B cell (primary cell): ENCODE data around the gene HHIPL1. TPM values are rescaled to one million over a fixed set of nuclear protein-coding genes. Genes with fewer than 3 reads are reported as not detected.

Experiments
- ATAC-seq: fragments of 200-7000 bp; cut with Tn5 transposase; one replicate; pipeline ENCODE4 v1.10.0; 2021; ENCODE audit warnings: low read depth, mild to moderate bottlenecking, moderate number of reproducible peaks, moderate library complexity
- CTCF ChIA-PET: fragments of 350-600 bp; sonication (Branson Sonifier 250); formaldehyde crosslinking; loops from one replicate; lab custom pipeline; 2021; ENCODE audit warnings: antibody characterized with exemption, inconsistent platforms; lab: Charles Lee
- POLR2A ChIA-PET: fragments of 350-600 bp; sonication (Branson Sonifier 250); formaldehyde crosslinking; loops from one replicate; lab custom pipeline; 2021; ENCODE audit warnings: antibody characterized with exemption; lab: Charles Lee
- DNase-seq: peaks from one replicate; pipeline ENCODE4 v3.0.0; 2013
- H2AFZ ChIP-seq: 2 replicates; pipeline ENCODE4 v1.6.1; 2012; ENCODE audit warnings: mild to moderate bottlenecking, low read depth, low read length; ENCODE audit not compliant: insufficient read depth, poor library complexity, severe bottlenecking
- H3K27ac ChIP-seq, 2 donors: 1 replicate in 1 of 2; 2 replicates in 1 of 2; pipeline ENCODE4 v1.5.1; 2012 to 2013; ENCODE audit warnings: low read length in 2 of 2, mild to moderate bottlenecking in 2 of 2, moderate library complexity in 1 of 2
- H3K27me3 ChIP-seq, 4 experiments: fragments of 200-600 bp in 1 of 4; sonication (generic) in 1 of 4; replicated peaks in 1 of 4; 1 replicate in 2 of 4; 2 replicates in 2 of 4; pipeline versions ENCODE4 v1.6.1 to v1.7.0; 2013 to 2016; ENCODE audit warnings: low read length in 3 of 4, mild to moderate bottlenecking in 2 of 4, mixed read lengths in 1 of 4, moderate library complexity in 1 of 4; ENCODE audit not compliant: insufficient read depth in 4 of 4, control insufficient read depth in 3 of 4; ENCODE audit errors: control extremely low read depth in 1 of 4
- H3K36me3 ChIP-seq, 2 experiments: replicated peaks in 1 of 2; 1 replicate in 1 of 2; 2 replicates in 1 of 2; pipeline versions ENCODE4 v1.6.1 to v1.7.1; 2013; ENCODE audit warnings: low read length in 1 of 2; ENCODE audit not compliant: insufficient read depth in 2 of 2, control insufficient read depth in 1 of 2; ENCODE audit errors: control extremely low read depth in 1 of 2, extremely low read depth in 1 of 2
- H3K4me1 ChIP-seq, 2 donors: fragments of 200-600 bp in 1 of 2; sonication (generic) in 1 of 2; 1 replicate in 1 of 2; 2 replicates in 1 of 2; pipeline versions ENCODE4 v1.5.1 to v1.6.1; 2013 to 2017; ENCODE audit warnings: low read length in 2 of 2; ENCODE audit not compliant: control insufficient read depth in 2 of 2, insufficient read depth in 2 of 2
- H3K4me2 ChIP-seq: replicated peaks from 2 replicates; pipeline ENCODE3; 2012; ENCODE audit warnings: mild to moderate bottlenecking, low read depth, low read length; ENCODE audit not compliant: poor library complexity, severe bottlenecking
- H3K4me3 ChIP-seq, 5 experiments: fragments of 200-600 bp in 1 of 5; sonication (generic) in 1 of 5; 1 replicate in 3 of 5; 2 replicates in 2 of 5; pipeline versions ENCODE4 v1.5.1 to v1.7.0; 2011 to 2016; ENCODE audit warnings: low read length in 4 of 5, mild to moderate bottlenecking in 4 of 5, low read depth in 2 of 5, control low read depth in 1 of 5, moderate library complexity in 1 of 5; ENCODE audit not compliant: insufficient read depth in 1 of 5; ENCODE audit errors: control extremely low read depth in 1 of 5, extremely low read depth in 1 of 5
- H3K79me2 ChIP-seq: fragments of 200-600 bp; sonication (generic); one replicate; pipeline ENCODE4 v1.6.0; 2016; ENCODE audit warnings: low read length; ENCODE audit not compliant: control insufficient read depth, insufficient read depth
- H3K9ac ChIP-seq: fragments of 200-600 bp; sonication (generic); 2 replicates; pipeline ENCODE4 v1.6.1; 2017; ENCODE audit warnings: mild to moderate bottlenecking, low read length, moderate library complexity
- H3K9me3 ChIP-seq, 3 donors: one replicate each; pipeline versions ENCODE4 v1.6.1 to v1.7.1; 2013; ENCODE audit warnings: low read length in 2 of 3; ENCODE audit not compliant: control insufficient read depth in 2 of 3, insufficient read depth in 1 of 3; ENCODE audit errors: control extremely low read depth in 1 of 3
- H4K20me1 ChIP-seq: 2 replicates; pipeline ENCODE4 v1.6.0; 2012; ENCODE audit warnings: mild to moderate bottlenecking, low read length; ENCODE audit not compliant: insufficient read depth, control insufficient read depth, poor library complexity, severe bottlenecking
- H3K27ac Mint-ChIP-seq: one replicate; pipeline ENCODE4 v1.8.0; 2021; ENCODE audit warnings: mixed read lengths
- H3K27me3 Mint-ChIP-seq: one replicate; pipeline ENCODE4 v1.8.0; 2021; ENCODE audit warnings: mixed read lengths
- H3K4me1 Mint-ChIP-seq: one replicate; pipeline ENCODE4 v1.8.0; 2021; ENCODE audit warnings: mixed read lengths
- H3K4me3 Mint-ChIP-seq: one replicate; pipeline ENCODE4 v1.8.0; 2021; ENCODE audit warnings: mixed read lengths
- H3K9me3 Mint-ChIP-seq: one replicate; pipeline ENCODE4 v1.8.0; 2022; ENCODE audit warnings: mixed read lengths; ENCODE audit not compliant: insufficient read depth
- CTCF ChIP-seq: fragments of 200-600 bp; IDR thresholded peaks from one replicate; pipeline ENCODE4 v1.8.0; 2022; ENCODE audit warnings: antibody characterized with exemption, mild to moderate bottlenecking
- EZH2 ChIP-seq: IDR thresholded peaks from 2 replicates; pipeline ENCODE4 v1.6.1; 2012; ENCODE audit warnings: borderline replicate concordance, low read depth, mild to moderate bottlenecking, moderate library complexity, low read length; ENCODE audit not compliant: insufficient read depth, poor library complexity, severe bottlenecking
- WGBS: methylation state at CpG from one replicate; pipeline ENCODE4 v1.1.5; 2013; ENCODE audit warnings: missing lambda C conversion rate; ENCODE audit not compliant: insufficient coverage; 5-methylcytosine and 5-hydroxymethylcytosine counted together
- intact Hi-C: fragments of 100-400 bp; cut with micrococcal nuclease; formaldehyde crosslinking; loops from one replicate; pipeline ENCODE4 v1.10.0; 2022
- polyA plus RNA-seq: library from polyadenylated mRNA; depleted of rRNA; stranded (reverse); fragments of >200 nt; gene quantifications from 2 replicates; pipeline ENCODE4 v1.2.3, GENCODE V29; 2012
- total RNA-seq, 2 donors: library from RNA; stranded (reverse); fragments of 120-200 nt in 1 of 2; gene quantifications; 1 replicate in 1 of 2; 2 replicates in 1 of 2; pipeline versions ENCODE4 v1.2.3 to v1.2.4, GENCODE V29; 2013 to 2022

HHIPL1 gene
- total and polyA plus RNA-seq, 2 donors (not counting 1 experiment from before 2014, with no cell fraction given): not detected

GRCh38 chr14:99616832-99617800, 27.8 kb upstream of the HHIPL1 start:
- Histone ChIP-seq H2AFZ (no peak overlapping the region), H3K27ac (no peak overlapping the region), H3K4me1 (no peaks in the 10 kb centered on the region), H3K79me2 (no peaks in the 10 kb centered on the region), H3K9ac (no peak overlapping the region), H3K36me3 (no peaks in the 10 kb centered on the region), H3K4me3 (no peak overlapping the region), H3K27me3 (peaks cover 0 to 30% (median 3%) of the 10 kb centered on the region in 4 experiments), H3K9me3 (no peaks in the 10 kb centered on the region), H4K20me1 (no peaks in the 10 kb centered on the region), H3K4me2 (no peak overlapping the region)
- TF ChIP-seq CTCF: no peak
- no peak for TF ChIP-seq EZH2
- DNase-seq: no peak
- no peak for ATAC-seq
- intact Hi-C loops: no loop called here
- H3K4me1 Mint-ChIP-seq: no peaks in the 10 kb centered on the region
- H3K9me3 Mint-ChIP-seq: no peaks in the 10 kb centered on the region
- no peak overlapping the region for H3K4me3 Mint-ChIP-seq
- peaks cover 26% of the 10 kb centered on the region for H3K27me3 Mint-ChIP-seq
- H3K27ac Mint-ChIP-seq: no peak overlapping the region
- ChIA-PET POLR2A (no interaction called here), CTCF (no interaction called here)
- WGBS: 69% methylated on average over 5 of the region's 16 CpGs
